ENCODE data around the gene PRCP. TPM values are rescaled to one million over a fixed set of nuclear protein-coding genes. Genes with fewer than 3 reads are reported as not detected.
"Not testable (repeated sequence)": the region's sequence is repeated elsewhere in the genome, so short reads cannot be mapped to it uniquely, and the experiment has no call there.

The PRCP gene
- 4.4 and 7.0 TPM in 2 replicates for total RNA-seq (2014; rRNA removed; shearing (Covaris generic))

DNA sequence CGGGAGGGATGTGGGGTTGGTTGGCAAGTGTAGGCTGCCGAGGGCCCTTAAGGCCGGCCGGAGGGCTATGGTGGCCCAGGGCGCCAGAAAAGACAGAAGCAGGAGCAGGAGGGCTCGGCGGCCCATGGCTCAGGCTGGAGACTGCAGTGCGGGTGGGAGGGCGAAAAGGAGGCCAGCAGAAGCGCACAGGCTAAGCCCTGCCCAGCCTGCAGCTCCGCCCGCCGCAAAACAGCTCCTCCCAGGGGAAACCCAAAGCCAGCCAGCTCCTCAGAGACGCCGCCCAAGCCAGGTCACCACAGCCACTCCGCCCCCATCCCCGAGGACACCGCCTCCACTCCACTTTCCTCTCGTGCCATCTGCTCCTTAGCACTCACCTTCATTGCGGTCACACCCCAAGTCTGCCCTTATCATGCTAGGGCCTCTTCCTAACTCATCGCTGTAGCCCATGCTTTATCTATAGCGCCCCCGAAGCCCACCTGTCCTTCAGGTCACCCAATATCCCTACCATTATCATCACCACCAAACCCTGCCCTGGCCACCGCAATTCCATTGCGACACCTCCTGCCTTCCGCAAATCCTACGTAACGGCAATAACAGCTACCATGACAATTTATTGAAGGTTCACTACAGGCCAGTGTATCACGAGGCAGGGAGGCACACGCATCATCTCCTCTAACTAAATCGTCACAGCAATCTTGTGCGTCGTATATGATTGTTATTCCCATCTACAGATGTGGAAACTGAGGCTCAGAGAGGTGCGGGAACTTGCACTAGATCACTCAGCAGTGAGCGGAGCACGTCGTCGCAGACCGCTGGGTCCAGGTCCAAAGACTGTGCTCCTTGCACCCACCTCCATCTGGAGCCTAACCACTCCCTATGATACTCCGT, at the start of gene PRCP:
PRCP (minus strand) TSS at position 154 of the 888 bp plus-strand sequence; CDS start at position 126, 28 bp downstream.
- peak; percentile 94 for DNase-seq (ENCODE audit: low spot score)

DNA sequence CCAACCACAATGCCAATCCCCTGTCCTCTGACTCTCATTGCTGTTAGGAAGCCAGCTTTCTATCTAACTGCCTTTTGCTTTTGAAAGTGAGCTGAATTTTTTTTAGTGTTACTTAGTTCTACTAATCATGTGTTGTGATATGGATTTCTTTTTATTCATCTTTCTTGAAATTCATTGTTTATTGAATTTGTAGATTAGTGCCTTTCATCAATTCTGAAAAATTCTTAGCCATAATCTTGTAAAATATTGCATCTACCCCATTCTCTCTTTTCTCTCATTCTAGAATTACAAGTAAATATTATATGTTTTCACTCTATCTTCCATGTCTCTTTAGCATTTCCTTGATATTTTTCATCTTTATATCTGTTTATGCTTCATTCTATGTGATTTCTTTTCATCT, 49.1 kb upstream of the PRCP start:
- DNase-seq (ENCODE audit: low spot score), result no peak

DNA sequence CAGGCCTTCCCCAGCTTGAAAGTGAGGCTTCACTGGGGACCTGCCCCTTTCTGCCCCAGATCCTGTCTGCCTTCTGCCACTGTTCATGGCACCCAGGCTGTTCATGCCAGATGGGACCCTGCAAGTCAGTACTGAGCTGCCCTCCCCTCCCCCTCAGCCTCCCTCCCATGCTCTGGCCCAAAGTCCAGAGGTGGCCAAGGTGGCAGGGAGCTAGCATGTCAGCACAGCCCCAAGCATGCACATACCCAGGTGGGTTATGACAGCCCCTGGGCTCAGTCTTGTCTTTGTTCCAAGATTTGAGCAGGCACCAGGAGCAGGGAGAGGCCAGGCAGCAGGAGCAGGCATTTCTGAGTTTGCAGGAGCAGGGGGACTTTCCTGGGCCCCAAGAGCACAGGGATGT, 45.5 kb upstream of the PRCP start:
- DNase-seq (ENCODE audit: low spot score), result no peak

DNA sequence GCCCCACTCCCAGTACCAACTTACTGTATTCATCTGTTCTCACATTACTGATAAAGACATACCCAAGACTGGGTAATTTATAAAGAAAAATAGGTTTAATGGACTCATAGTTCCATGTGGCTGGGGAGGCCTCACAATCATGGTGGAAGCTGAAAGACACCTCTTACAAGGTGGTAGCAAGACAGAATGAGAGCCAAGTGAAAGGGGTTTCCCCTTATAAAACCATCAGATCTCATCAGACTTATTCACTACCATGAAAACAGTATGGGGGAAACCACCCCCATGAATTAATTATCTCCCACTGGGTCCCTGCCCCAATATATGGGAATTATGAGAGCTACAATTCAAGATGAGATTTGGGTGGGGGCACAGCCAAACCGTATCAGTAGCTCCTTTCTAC, 44.8 kb upstream of the PRCP start:
- DNase-seq (ENCODE audit: low spot score), result not testable (repeated sequence)

DNA sequence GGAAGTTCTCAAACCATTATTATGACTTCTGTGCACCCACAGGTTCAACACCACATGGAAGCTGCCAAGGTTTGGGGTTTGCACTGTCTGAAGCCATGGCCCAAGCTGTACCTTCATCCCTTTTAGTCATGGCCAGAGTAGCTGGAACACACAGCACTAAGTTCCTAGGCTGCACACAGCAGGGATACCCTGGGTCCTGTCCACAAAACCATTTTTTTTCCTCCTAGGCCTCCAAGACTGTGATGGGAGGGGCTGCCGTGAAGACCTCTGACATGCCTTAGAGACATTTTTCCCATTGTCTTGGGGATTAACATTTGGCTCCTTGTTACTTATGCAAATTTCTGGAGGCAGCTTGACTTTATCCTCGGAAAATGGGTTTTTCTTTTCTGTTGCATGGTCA, 44.0 kb upstream of the PRCP start:
- DNase-seq (ENCODE audit: low spot score), result no peak

DNA sequence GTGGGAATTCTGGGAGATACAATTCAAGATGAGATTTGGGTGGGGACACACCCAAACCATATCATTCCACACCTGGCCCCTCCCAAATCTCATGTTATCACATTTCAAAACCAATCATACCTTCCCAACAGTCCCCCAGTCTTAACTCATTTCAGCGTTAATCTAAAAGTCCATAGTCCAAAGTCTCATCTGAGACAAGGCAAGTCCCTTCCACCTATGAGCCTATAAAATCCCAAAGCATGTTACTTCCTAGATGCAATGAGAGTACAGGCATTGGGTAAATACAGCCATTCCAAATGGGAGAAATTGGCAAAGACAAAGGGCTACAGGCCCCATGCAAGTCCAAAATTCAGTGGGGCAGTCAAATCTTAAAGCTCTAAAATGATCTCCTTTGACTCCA, 43.2 kb upstream of the PRCP start:
- DNase-seq (ENCODE audit: low spot score), result not testable (repeated sequence)

DNA sequence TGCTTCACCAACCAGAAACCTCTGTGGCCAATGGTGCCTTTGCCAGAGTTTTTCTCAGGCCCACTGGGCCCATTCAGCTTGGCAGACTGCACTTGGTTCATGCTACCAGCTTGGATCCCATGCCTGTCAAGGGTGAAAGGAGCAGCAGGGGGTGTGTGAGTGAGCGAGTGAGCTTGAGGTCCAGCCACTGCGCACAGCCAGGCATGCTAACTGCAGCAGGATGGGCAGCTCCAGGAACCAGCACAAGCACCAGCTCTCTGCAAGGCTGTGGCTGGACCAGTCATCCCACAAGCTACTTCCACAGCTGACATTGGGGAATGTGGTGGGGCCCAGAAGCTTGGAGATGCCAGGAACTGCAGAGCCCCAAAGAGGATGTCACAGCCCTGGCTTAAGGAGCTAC, 42.1 kb upstream of the PRCP start:
- no peak for DNase-seq (ENCODE audit: low spot score)

DNA sequence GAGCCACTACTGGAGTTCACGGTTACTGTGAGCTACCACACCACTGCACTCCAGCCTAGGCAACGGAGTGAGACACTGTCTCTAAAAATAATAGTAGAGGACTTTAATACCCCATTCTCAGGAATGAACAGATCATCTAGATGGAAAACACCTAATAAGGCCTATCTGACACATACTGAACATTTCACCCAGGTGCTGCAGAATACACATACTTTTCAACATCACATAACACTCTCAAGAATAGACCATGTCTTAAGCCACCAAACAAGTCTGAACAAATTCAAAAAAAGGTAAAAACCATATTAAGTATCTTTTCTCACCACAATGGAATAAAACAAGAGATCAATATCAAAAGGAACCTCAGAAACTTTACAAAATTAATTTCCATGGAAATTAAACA, 39.2 kb upstream of the PRCP start:
- no peak for DNase-seq (ENCODE audit: low spot score)

DNA sequence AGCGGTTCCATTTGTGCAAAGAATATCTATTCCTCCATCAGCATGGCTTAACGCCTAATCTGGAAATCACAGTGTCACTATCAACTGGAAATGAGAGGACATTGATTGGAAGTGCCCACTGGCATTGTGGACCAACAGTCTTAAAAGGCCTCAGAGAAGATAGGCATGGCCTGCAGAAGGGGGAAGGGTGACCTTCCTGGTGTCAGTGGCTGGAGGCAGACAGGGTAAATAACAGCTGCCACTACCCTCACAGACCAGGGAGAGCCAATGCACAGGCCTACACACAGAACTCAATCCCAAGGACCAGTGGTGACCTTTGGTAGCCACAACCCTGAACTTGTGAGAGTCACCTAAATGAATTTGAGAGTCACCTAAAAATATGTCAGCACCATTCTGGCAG, 37.3 kb upstream of the PRCP start:
- DNase-seq (ENCODE audit: low spot score), result no peak

DNA sequence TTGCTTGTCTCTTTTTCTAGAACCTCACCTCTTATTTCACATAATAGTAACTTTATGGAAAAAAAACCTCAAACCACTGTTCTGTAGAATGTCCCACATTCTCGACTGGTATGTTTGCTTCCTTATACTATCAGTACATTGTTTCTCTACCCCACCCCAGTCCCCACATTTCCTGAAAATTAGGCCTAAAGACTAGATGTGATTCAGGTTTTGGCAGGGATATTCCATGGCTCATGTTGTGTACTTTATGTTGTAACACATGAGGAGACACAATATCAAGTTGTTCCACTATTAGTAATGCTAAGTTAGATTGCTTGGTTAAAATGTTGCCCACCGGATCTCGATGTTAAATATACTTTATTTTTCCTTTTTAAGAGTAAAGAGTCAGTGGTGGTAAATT, 36.0 kb upstream of the PRCP start:
- DNase-seq (ENCODE audit: low spot score), result no peak

DNA sequence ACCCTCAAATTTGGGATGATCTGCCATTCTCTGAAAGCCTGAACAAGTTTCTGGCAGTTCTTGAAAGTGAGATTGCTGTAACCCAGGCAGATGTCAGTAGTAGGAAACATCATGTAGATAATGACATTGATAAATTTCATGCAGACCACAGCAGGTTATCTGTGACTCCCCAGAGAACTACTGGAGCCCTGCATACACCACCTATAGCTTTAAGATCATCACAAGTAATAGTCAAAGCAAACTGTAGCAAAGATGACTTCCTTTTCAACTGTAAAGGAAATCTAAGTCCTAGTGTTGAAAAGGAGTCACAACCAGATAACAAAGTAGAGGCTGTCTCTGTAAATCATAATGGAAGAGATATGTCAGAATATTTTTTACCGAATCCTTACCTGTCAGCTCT, 32.3 kb upstream of the PRCP start:
- no peak for DNase-seq (ENCODE audit: low spot score)

DNA sequence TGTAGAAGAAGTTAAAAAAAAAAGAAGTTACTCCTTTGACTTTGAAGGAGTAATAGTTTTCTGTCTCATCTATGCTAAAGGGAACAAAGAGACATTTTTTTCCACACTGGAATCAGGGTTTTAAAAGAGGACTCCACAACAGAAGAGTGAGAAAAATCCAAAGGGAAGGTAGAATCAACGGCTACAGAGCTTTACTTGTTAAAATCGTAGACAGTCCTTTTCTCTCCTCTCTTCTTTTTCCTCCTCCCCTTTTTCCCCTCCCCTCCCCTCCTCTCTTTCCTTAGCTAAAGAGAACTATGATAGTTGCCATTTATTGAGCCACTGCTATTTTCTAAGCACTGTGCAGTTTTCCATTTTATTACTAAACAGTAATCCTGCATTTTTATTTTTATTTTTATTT, 30.5 kb upstream of the PRCP start:
- DNase-seq (ENCODE audit: low spot score), result no peak

DNA sequence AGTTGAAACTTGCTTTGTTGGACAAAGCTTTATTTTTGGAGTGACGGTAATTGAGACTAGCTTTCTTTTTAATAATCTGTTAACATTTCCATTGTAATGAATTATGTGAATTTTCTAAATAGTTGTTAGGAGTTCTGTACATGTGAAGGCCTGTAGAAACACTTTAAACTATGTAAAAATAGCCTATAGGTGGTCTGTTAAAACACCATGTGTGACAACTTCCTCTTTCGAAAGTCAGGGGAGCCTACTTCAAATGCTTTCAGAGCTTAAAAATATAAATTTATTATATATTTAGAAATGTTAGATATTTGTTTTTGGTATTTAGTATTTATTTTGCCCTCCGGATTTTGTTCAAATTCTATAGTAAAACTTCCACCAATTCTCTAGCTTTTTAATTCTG, 30.0 kb upstream of the PRCP start:
- DNase-seq (ENCODE audit: low spot score), result no peak

DNA sequence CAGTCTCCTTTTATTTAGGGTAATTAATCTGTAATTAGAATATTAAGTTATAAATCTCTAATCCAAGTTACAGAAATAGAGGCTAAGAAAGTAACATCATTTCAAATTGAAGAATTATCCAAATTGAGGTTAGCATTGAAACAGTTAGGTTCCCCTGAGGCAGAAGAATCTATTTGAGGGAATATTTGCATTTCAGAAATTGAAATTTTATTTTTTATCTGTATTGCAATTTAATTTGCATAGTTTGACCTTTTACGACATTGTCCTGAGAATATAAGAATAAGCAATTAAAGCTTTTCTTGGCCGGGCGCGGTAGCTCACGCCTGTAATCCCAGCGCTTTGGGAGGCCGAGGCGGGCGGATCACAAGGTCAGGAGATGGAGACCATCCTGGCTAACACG, 28.9 kb upstream of the PRCP start:
- no peak for DNase-seq (ENCODE audit: low spot score)

DNA sequence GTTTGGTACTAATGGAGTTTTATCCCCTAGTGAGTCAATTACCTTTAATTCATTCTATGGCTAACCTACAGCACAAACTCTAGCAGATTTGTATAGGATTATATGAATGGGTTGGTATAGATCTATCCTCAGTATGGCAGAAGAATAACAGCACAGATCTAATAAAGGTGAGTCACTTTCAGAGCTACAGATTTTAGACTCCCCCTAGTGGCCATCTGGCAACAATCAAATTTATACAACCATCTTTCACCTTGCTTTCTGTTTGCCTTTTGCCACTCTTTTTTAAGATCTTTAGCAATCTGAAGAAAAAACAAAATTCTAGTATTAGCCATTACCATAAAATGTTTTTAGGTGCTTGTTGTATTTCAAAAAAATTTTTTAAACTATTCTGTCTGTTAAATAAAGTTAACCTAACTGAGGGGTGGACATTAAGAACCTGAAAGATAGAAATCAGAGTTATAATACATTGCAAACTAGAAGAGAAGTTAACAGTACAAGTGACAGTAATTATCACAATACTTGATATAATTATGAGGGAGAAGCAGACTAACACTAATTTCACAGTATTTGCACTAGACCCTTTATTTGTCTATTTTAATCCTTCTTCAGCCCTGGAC, 27.1 kb upstream of the PRCP start:
- DNase-seq (ENCODE audit: low spot score), result peak; percentile 83

DNA sequence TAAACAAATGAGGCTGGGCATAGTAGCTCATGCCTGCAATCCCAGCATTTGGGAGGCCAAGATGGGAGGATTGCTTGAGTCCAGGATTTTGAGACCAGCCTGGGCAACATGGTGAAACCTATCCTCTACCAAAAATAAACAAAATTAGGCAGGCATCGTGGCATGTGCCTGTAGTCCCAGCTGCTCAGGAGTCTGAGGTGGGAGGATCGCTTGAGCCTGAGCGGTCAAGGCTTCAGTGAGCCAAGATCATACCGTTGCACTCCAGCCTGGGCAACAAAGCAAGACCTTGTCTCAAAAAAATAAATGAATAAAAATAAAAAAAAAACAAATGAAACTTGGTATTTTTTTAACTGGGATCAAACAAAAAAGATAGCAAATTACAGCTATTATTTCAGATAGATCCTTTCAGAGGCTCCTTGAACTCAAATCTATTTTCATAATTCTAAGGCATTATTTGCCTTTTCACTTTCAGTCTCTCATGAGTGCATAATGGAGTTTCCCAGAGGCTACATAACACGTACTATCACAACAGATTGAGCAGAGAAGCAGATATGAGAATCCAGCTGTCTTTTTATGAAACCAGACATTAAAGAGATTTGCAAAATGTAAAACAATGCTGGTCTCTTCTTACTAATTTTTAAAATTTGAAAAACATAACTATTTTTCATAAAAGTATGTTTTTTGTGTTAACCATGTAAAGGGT, 24.4 kb upstream of the PRCP start:
- DNase-seq (ENCODE audit: low spot score), result no peak

DNA sequence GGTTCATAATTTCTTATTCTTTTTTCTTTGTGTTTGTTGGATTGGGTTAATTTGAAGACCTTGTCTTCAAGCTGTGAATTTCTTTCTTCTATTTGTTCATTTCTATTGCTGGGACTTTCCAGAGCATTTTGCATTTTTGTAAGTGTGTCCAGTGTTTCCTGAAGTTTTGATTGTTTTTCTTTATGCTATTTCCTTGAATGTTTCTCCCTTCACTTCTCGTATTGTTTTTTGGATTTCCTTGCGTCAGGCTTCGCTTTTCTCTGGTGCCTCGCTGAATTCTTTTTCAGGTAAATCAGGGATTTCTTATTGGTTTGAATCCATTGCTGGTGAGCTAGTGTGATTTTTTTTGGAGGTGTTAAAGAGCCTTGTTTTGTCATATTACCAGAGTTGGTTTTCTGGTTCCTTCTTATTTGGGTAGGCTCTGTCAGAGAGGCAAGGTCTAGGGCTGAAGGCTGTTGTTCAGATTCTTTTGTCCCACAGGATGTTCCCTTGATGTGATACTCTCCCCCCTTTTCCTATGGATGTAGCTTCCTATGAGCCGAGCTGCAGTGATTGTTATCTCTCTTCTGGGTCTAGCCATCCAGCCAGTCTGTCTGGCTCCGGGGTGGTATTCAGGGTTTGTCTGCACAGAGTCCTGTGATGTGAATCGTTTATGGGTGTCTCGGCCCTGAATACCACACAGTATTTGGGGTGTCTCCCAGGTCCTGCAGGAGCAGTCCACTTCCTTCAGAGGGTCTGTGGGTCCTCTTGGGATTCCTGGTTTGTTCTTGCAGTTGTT, 22.4 kb upstream of the PRCP start:
- not testable (repeated sequence) for DNase-seq (ENCODE audit: low spot score)

DNA sequence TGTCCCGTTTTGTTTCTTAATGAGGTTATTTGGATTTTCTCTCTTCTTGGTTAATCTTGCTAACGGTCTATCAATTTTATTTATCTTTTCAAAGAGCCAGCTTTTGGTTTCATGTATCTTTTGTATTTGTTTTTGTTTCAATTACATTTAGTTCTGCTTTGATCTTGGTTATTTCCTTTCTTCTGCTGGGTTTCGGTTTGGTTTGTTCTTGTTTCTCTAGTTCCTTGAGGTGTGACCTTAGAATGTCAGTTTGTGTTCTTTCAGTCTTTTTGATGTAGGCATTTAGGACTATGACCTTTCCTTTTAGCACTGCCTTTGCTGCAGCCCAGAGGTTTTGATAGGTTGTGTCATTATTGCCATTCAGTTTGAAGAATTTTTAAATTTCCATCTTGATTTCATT, 20.0 kb upstream of the PRCP start:
- DNase-seq (ENCODE audit: low spot score), result not testable (repeated sequence)

DNA sequence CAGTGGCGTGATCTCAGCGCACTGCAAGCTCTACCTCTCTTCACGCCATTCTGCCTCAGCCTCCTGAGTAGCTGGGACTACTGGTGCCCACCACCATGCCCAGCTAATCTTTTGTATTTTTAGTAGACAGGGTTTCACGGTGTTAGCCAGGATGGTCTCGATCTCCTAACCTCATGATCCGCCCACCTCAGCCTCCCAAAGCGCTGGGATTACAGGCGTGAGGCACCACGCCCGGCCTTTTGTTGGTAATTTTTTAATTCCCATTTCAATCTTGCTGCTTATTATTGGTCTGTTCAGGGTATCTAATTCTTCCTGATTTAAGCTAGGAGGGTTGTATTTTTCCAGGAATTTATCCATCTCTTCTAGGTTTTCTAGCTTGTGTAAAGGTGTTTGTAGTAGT, 19.6 kb upstream of the PRCP start:
- DNase-seq (ENCODE audit: low spot score), result not testable (repeated sequence)

DNA sequence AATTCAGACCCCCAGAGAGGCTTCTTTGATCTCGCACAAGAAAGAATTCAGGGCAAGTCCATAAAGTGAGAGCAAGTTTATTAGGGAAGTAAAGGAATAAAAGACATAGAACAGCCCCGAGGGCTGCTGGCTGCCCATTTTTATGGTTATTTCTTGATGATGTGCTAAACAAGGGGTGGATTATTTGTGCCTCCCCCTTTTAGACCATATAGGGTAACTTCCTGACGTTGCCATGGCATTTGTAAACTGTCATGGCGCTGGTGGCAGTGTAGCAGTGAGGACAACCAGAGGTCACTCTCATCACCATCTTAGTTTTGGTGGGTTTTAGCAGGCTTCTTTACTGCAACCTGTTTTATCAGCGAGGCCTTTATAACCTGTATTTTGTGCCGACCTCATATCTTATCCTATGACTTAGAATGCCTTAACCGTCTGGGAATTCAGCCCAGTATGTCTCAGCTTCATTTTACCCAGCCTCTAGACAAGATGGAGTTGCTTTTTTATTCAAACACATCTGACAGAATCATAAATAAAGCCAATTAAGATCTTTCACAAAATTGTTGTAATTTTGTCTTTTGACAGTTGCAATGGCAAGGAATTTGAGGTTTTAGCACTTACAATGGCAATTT, 8.9 kb upstream of the PRCP start:
- no peak for DNase-seq (ENCODE audit: low spot score)

DNA sequence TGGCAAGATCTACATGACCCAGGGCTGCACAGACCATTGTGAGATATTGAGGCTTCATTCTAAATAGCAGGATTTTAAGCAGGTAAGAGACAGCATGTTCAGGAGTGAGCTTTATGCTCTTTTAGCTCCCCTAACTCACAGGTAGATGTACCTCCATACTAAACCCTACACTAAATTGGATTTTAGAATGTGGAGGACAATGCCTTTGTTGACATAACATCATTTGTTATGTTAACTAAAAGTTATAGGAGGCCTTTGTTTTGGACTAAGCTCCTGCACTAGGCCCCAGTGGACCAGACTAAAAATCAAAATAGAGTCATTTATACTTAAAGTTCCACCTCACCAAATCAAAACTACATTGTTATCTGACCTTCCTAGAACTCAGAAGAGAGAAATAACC, 8.1 kb upstream of the PRCP start:
- no peak for DNase-seq (ENCODE audit: low spot score)
